ENCODE data around the gene NPDC1. TPM values are rescaled to one million over a fixed set of nuclear protein-coding genes. Genes with fewer than 3 reads are reported as not detected.

The NPDC1 gene
- total RNA-seq, 1 experiment from 2014 or later: 25.4 TPM

- Histone ChIP-seq H4K20me1 (ENCODE audit: low read length) (no peaks in the 10 kb centered on the region), H3K4me2 (ENCODE audit: low read length) (no peak overlapping the region), H3K27ac (ENCODE audit: low read length) (no peak overlapping the region), H3K36me3 (ENCODE audit: low read depth, low read length) (no peaks in the 10 kb centered on the region), H2AFZ (ENCODE audit: low read length) (no peak overlapping the region), H3K79me2 (ENCODE audit: low read length) (no peaks in the 10 kb centered on the region), H3K4me1 (ENCODE audit: insufficient read depth, low read length) (peaks cover 4% of the 10 kb centered on the region), H3K4me3 (ENCODE audit: low read length) (no peak overlapping the region), H3K9me3 (ENCODE audit: low read length) (no peaks in the 10 kb centered on the region), H3K9me2 (replicated peaks; ENCODE audit: low read length) (no peaks in the 10 kb centered on the region), H3K9ac (ENCODE audit: low read length) (no peak overlapping the region), H3K27me3 (ENCODE audit: low read length) (no peaks in the 10 kb centered on the region), H3F3A (ENCODE audit: low read length, unreplicated experiment) (no peaks in the 10 kb centered on the region)
- DNase-seq (no peak), ATAC-seq (no peak)
- CTCF ChIA-PET: interaction anchor here (1.6 kb wide), 1 partner anchor 28 kb away, joined by 12 read pairs; no protein-coding TSS in a partner anchor
- TF ChIP-seq CTCF (conservative IDR thresholded peaks at IDR 0.05; ENCODE audit: low read depth, low read length) (no peak), EZH2phosphoT487 (IDR thresholded peaks at IDR 0.05; ENCODE audit: borderline replicate concordance, low read length) (no peak), EZH2 (IDR thresholded peaks at IDR 0.05; ENCODE audit: low read length, unreplicated experiment) (no peak)
- intact Hi-C loops (cut with micrococcal nuclease): no loop called here
- BruUV-seq (replicated peaks): no TSS peak
- POLR2A ChIA-PET (ENCODE audit: unreplicated experiment): no interaction called here
Observed at GRCh38 chr9:137001857-137002645, 43.9 kb downstream of the NPDC1 start.

DNA sequence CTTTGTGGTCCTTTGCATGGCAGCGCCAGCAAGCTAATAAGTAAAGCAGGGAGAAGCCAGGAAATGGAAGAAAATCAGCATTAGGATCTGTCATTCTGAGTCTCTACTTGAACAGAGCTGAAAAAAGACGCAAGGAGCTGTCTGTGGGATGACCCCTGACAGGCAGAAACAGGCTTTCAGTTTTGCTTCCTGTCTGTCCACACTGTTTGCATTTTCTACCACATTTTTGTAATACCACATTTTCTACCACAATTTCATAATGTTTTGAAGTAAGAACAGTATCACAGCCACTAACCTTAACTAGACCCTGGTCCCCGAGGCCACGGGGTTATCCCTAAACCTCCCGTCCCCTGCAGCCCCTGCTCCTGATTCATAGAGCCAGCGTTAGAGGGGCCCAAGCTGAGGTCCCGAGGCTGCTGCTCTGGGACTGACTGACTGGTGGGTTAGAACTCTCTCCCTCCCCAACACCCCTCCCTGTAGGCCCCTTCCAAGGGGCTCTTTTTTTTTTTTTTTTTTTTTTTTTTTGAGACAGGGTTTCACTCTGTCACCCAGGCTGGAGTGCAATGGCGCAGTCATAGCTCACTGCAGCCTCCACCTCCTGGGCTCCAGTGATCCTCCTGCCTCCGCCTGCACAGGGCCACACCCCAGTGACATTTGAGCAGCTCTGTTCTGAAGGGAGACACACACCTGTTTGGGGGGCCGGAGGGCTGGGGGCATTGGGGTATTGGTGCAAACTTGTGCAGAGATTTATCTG lies 45.6 kb downstream of the NPDC1 start:
- CTCF ChIA-PET: interaction anchor here (1.6 kb wide), 1 partner anchor 29 kb away, joined by 12 read pairs; no protein-coding TSS in a partner anchor
- BruUV-seq (replicated peaks): no TSS peak

More for the DNA sequence above, 45.6 kb downstream of the NPDC1 start:
- Histone ChIP-seq H3K4me3 (ENCODE audit: low read length) (no peak overlapping the region), H3K36me3 (ENCODE audit: low read depth, low read length) (no peaks in the 10 kb centered on the region), H3K4me1 (ENCODE audit: insufficient read depth, low read length) (peaks cover 18% of the 10 kb centered on the region), H2AFZ (ENCODE audit: low read length) (no peak overlapping the region), H3K9me3 (ENCODE audit: low read length) (no peaks in the 10 kb centered on the region), H3F3A (ENCODE audit: low read length, unreplicated experiment) (no peaks in the 10 kb centered on the region), H3K79me2 (ENCODE audit: low read length) (no peaks in the 10 kb centered on the region), H3K4me2 (ENCODE audit: low read length) (no peak overlapping the region), H3K9ac (ENCODE audit: low read length) (no peak overlapping the region), H3K27me3 (ENCODE audit: low read length) (no peaks in the 10 kb centered on the region), H4K20me1 (ENCODE audit: low read length) (no peaks in the 10 kb centered on the region), H3K27ac (ENCODE audit: low read length) (no peak overlapping the region), H3K9me2 (replicated peaks; ENCODE audit: low read length) (no peaks in the 10 kb centered on the region)
- no peak for ATAC-seq
- TF ChIP-seq CTCF (conservative IDR thresholded peaks at IDR 0.05; ENCODE audit: low read depth, low read length): no peak
- TF ChIP-seq EZH2phosphoT487 (IDR thresholded peaks at IDR 0.05; ENCODE audit: borderline replicate concordance, low read length): no peak
- TF ChIP-seq EZH2 (IDR thresholded peaks at IDR 0.05; ENCODE audit: low read length, unreplicated experiment): no peak
- POLR2A ChIA-PET (ENCODE audit: unreplicated experiment): no interaction called here
- intact Hi-C loops (cut with micrococcal nuclease): no loop called here
- DNase-seq: no peak
